ENCODE measurements around the gene MCRIP1.

MCRIP1 gene

GRCh38 chr17:81860756-81861568, 27.9 kb upstream of the MCRIP1 start:
- peak; percentile 99 for DNase-seq (ENCODE audit: low read depth, low spot score)

GRCh38 chr17:81859906-81860755, 27.0 kb upstream of the MCRIP1 start, which contains the start of gene P4HB:
Gene P4HB (minus strand): TSS chr17:81860535. CDS start chr17:81860471, 64 bp downstream.
- no peak for DNase-seq (ENCODE audit: low read depth, low spot score)

GRCh38 chr17:81858967-81859905, 26.1 kb upstream of the MCRIP1 start:
- DNase-seq (ENCODE audit: low read depth, low spot score) = no peak

GRCh38 chr17:81858170-81858966, 25.3 kb upstream of the MCRIP1 start:
- no peak for DNase-seq (ENCODE audit: low read depth, low spot score)

GRCh38 chr17:81854974-81855774, 22.1 kb upstream of the MCRIP1 start:
- DNase-seq (ENCODE audit: low read depth, low spot score) = no peak

GRCh38 chr17:81852237-81852636, 19.1 kb upstream of the MCRIP1 start:
- no peak for DNase-seq (ENCODE audit: low read depth, low spot score)

GRCh38 chr17:81851423-81851822, 18.3 kb upstream of the MCRIP1 start:
- DNase-seq (ENCODE audit: low read depth, low spot score) = no peak

- no peak for DNase-seq (ENCODE audit: low read depth, low spot score)
Measured at GRCh38 chr17:81849457-81849856, 16.4 kb upstream of the MCRIP1 start.

GRCh38 chr17:81846743-81847689, 13.9 kb upstream of the MCRIP1 start:
- DNase-seq (ENCODE audit: low read depth, low spot score) = no peak

- DNase-seq (ENCODE audit: low read depth, low spot score) = no peak
Measured at GRCh38 chr17:81845881-81846742, 13.0 kb upstream of the MCRIP1 start.

- DNase-seq (ENCODE audit: low read depth, low spot score) = no peak
Measured at GRCh38 chr17:81845361-81845760, 12.3 kb upstream of the MCRIP1 start.

GRCh38 chr17:81844887-81845286, 11.8 kb upstream of the MCRIP1 start:
- no peak for DNase-seq (ENCODE audit: low read depth, low spot score)

GRCh38 chr17:81844327-81844851, 11.3 kb upstream of the MCRIP1 start:
- no peak for DNase-seq (ENCODE audit: low read depth, low spot score)

- DNase-seq (ENCODE audit: low read depth, low spot score) = no peak
Measured at GRCh38 chr17:81843713-81844326, 10.7 kb upstream of the MCRIP1 start.

- DNase-seq (ENCODE audit: low read depth, low spot score) = no peak
Measured at GRCh38 chr17:81842725-81843504, 9.8 kb upstream of the MCRIP1 start.

- DNase-seq (ENCODE audit: low read depth, low spot score) = no peak
Measured at GRCh38 chr17:81842378-81842724, 9.3 kb upstream of the MCRIP1 start.
